Cardiac fibroblast (primary cell): ENCODE data around the gene ATXN7L3B.
A peak's percentile ranks its signal among the peaks of the same experiment; 100 is the strongest.
"Not testable (repeated sequence)": the region's sequence is repeated elsewhere in the genome, so short reads cannot be mapped to it uniquely, and the experiment has no call there.

Source experiments
- DNase-seq, 2 donors: peaks; one replicate each; pipeline versions ENCODE4 v3.0.0 to v3.0.0-alpha.2; 2010; ENCODE audit warnings: low read depth in 2 of 2
- H3K4me3 ChIP-seq, 2 donors: replicated peaks in 1 of 2; 1 replicate in 1 of 2; 2 replicates in 1 of 2; pipeline ENCODE4 v1.5.1; 2011; ENCODE audit warnings: low read depth in 2 of 2, low read length in 2 of 2, mild to moderate bottlenecking in 2 of 2, moderate library complexity in 1 of 2
- TF ChIP-seq, protein P1 (sequence below): IDR thresholded peaks from one replicate; pipeline ENCODE4 v1.5.1; 2011; ENCODE audit warnings: low read depth, mild to moderate bottlenecking, low read length, inconsistent platforms

The ATXN7L3B gene, protein sequence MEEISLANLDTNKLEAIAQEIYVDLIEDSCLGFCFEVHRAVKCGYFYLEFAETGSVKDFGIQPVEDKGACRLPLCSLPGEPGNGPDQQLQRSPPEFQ

DNA sequence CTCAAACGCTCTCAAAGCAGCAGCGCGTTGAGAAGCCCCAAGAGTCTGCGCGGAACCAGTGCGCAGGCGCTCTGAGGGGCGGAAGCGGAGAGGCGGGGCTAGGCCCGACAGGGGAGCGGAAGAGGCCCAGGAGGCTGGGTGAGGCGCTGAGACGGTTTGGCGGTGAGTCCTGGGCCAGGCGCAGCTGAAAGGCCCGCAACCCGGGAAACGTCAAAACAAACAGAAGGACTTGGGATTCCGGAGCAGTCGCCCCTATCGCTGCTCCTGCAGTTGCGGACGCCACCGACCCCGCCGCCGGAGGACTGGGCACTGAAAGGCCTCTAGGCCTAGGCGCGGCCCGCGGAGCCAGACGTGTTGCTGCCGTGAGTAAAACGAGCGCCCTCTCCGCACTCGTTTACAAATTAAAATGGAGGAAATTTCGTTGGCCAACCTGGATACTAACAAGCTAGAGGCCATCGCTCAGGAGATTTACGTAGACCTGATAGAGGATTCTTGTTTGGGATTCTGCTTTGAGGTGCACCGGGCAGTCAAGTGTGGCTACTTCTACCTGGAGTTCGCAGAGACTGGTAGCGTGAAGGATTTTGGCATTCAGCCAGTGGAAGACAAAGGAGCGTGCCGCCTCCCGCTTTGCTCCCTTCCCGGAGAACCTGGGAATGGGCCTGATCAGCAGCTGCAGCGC is at the start of gene ATXN7L3B:
ATXN7L3B (plus strand) TSS at position 129 of the 679 bp plus-strand sequence; CDS start at position 407, 278 bp downstream.
- peak; percentile 96 to 97 for DNase-seq
- TF ChIP-seq, protein P1, sequence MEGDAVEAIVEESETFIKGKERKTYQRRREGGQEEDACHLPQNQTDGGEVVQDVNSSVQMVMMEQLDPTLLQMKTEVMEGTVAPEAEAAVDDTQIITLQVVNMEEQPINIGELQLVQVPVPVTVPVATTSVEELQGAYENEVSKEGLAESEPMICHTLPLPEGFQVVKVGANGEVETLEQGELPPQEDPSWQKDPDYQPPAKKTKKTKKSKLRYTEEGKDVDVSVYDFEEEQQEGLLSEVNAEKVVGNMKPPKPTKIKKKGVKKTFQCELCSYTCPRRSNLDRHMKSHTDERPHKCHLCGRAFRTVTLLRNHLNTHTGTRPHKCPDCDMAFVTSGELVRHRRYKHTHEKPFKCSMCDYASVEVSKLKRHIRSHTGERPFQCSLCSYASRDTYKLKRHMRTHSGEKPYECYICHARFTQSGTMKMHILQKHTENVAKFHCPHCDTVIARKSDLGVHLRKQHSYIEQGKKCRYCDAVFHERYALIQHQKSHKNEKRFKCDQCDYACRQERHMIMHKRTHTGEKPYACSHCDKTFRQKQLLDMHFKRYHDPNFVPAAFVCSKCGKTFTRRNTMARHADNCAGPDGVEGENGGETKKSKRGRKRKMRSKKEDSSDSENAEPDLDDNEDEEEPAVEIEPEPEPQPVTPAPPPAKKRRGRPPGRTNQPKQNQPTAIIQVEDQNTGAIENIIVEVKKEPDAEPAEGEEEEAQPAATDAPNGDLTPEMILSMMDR = no peak
- H3K4me3 ChIP-seq = peak within 1 kb of the TSS; percentile 74 to 84

DNA sequence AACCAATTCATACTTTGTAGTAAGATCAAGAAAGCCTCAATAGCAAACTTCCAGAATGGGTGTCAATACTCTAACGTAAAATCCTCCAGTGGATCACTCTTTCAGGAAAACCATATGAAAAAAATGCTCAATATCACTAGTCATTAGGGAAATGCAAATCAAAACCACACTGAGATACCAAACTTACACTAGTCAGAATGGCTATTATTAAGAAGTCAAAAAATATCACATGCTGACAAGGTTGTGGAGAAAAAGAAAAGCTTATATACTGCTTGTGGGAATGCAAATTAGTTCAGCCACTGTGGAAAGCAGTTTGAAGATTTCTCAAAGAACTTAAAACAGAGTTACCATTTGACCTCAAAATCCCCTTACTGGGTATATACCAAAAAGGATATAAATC is 49.5 kb upstream of the ATXN7L3B start:
- TF ChIP-seq, protein P1 = no peak
- H3K4me3 ChIP-seq = no peak overlapping the region
- DNase-seq = no peak

DNA sequence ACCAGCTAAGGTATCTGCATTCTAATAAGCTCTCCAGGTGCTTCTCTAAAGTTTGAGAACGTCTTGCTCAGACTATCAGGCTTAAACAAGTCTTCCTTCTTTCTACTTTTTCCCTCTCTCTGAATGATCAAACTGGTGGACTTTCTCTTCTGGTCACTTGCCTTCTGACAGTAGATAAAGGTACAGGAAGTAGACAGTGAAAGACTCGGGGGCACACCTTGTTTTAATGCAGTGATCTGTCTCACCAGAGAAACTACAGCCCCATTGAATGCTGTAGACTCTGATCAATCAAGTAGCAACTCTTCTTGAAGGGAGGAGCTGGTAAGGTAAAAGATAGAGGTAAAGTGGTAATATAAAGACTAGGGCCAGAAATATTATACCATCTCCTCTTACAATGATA is 48.1 kb upstream of the ATXN7L3B start:
- no peak for DNase-seq
- no peak overlapping the region for H3K4me3 ChIP-seq
- TF ChIP-seq, protein P1 = no peak

DNA sequence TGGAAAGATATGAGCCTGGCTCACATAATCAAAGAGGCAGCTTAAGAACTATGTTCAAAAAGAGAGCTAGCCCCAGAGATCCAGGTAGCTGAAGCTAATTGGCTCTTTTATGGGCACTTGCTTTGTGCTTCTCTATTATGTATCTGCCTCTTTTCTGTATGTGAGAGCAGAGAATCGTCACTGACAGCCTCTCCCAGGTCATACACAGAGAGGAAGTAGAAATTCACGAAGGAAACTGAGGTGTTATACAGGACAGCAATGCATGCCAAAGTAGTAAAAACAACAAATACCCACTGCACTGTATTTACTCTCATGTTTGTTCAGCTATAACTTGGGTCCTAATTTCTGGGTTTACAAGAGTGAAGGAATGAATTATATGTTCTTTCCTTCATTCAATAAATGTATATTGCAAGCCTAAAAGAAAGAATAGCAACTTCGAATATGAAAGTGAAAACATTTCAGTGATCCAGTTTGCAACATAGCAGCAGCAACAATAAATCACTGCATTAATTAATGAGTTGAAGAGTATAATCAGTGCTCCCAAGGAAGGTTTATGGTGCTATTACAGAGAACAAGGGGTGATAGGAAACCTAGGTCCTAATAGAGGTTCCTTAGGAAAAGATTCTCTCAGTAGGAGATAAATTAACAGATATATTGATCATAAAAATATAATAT is 47.1 kb upstream of the ATXN7L3B start:
- DNase-seq = no peak
- TF ChIP-seq, protein P1 = no peak
- no peak overlapping the region for H3K4me3 ChIP-seq

DNA sequence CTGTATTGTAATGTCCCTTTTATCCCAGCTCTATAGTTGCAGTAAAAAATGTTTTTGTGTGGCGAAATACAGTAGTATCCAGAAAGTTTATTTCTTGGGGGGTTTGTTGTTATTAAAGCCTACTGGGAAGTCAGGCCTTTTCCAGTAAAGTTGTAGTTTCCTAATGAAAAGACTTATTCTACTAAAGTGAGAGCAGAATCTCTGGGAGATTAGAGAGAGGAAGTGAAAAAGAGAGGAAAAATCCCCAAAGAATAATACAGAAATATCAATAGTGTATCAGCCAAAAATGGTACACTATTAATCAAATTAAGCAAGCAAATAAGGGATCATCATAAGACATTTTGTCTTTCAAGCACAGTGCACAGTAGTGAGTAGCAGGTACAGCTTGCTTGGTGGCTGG is 46.3 kb upstream of the ATXN7L3B start:
- DNase-seq = no peak
- TF ChIP-seq, protein P1 = no peak
- H3K4me3 ChIP-seq = no peak overlapping the region

DNA sequence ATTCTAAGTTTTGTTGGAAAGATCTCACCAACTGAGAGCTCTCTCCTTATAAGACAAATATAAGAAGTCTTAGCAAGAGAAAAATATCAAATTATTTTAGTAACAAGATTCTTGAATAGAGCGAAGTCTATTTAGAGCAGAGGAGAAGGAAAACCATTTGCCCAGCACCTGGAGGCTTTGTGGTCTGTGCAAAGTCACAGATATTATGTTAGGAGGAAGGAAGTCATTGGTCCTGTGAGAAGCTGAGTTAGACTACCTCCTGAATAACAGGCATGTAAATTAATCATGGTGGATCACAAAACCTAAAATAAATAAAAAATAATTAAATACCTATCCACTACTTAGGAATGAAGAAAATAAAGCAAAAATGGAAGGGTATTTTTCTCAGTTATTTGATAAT is 38.4 kb upstream of the ATXN7L3B start:
- DNase-seq = no peak
- no peak overlapping the region for H3K4me3 ChIP-seq
- TF ChIP-seq, protein P1 = no peak

DNA sequence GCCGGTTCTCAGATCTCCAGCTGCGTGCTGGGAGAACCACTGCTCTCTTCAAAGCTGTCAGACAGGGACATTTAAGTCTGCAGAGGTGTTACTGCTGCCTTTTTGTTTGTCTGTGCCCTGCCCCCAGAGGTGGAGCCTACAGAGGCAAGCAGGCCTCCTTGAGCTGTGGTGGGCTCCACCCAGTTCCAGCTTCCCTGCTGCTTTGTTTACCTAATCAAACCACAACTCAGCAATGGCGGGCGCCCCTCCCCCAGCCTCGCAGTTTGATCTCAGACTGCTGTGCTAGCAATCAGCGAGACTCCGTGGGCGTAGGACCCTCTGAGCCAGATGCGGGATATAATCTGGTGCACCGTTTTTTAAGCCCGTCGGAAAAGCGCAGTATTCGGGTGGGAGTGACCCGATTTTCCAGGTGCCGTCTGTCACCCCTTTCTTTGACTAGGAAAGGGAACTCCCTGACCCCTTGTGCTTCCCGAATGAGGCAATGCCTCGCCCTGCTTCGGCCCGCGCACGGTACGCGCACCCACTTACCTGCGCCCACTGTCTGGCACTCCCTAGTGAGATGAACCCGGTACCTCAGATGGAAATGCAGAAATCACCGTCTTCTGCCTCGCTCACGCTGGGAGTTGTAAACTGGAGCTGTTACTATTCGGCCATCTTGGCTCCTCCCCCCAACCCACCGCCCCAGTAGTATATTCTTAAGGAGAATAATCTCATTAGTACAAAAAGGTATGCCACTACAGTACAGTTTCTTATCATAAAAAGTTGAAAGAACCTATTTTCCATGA is 28.6 kb upstream of the ATXN7L3B start:
- DNase-seq, H3K4me3 ChIP-seq: not testable (repeated sequence)
